Activated naive CD4-positive, alpha-beta T cell treated with anti-CD3 and anti-CD28 coated beads for 36 hours (primary cell): ENCODE results near the gene MLIP. TPM values are rescaled to one million over a fixed set of nuclear protein-coding genes. Genes with fewer than 3 reads are reported as not detected.
"Not testable (repeated sequence)": the region's sequence is repeated elsewhere in the genome, so short reads cannot be mapped to it uniquely, and the experiment has no call there.

Experiments used
- CTCF ChIA-PET: fragments of 350-600 bp; sonication (Branson Sonifier 250); formaldehyde crosslinking; loops from one replicate; lab custom pipeline; 2021; ENCODE audit warnings: antibody characterized with exemption; lab: Charles Lee
- DNase-seq: peaks from one replicate; pipeline ENCODE4 v3.0.0-alpha.2; 2020
- H3K27ac Mint-ChIP-seq: one replicate; pipeline ENCODE4 v1.8.0; 2021; ENCODE audit warnings: mild to moderate bottlenecking, mixed read lengths
- H3K27me3 Mint-ChIP-seq: one replicate; pipeline ENCODE4 v1.8.0; 2021; ENCODE audit warnings: low read depth, mixed read lengths
- H3K36me3 Mint-ChIP-seq: one replicate; pipeline ENCODE4 v1.8.0; 2021; ENCODE audit warnings: low read depth, mixed read lengths
- H3K4me1 Mint-ChIP-seq: one replicate; pipeline ENCODE4 v1.8.0; 2021; ENCODE audit warnings: low read depth, mixed read lengths
- H3K4me3 Mint-ChIP-seq: one replicate; pipeline ENCODE4 v1.8.0; 2021; ENCODE audit warnings: mild to moderate bottlenecking, moderate library complexity, mixed read lengths
- H3K9me3 Mint-ChIP-seq: one replicate; pipeline ENCODE4 v1.8.0; 2021; ENCODE audit warnings: mixed read lengths
- intact Hi-C: fragments of 100-400 bp; cut with micrococcal nuclease; formaldehyde crosslinking; loops from one replicate; pipeline ENCODE4 v1.15.1; 2023
- total RNA-seq, 2 experiments: library from RNA; stranded (reverse); gene quantifications; one replicate each; pipeline ENCODE4 v1.2.3, GENCODE V29; 2021

MLIP gene
- total RNA-seq, result not detected

DNA sequence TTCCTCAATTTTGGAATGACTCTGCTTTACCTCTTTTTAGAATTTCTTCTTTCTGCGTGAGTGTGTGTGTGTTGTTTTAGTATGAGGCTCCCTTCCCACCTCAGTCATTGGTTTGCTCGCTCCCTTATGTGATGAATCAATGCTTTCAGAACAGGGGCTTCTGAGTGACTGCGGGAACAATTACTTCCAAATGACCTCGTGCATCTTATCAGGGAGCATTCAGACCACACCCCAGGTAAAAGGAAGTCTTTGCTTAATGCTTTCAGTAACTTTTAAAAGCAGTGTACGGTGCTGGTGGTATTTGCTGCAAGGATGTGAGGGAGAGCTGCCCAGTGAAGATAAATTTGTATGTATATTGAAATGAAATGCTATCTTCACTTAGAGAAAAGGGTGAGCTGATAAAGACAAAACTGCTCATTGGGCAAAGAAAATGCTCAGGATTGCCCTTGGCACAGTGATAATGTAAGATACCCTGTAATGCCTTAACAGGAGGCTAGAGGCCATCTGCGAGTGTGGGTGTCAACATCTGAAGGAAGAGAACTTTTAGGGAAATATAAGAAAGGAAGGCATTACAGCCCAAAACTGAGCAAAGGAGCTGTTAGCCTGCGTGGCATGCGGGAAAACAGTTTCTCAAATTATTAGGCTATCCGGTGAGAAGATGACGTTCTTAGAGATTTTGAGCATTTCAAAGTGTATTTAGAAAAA, at the start of gene MLIP:
Gene MLIP, plus strand, starts transcription at position 103 of the 705 bp plus-strand sequence. Its CDS starts 37 bp downstream, at position 140.
- Mint-ChIP-seq H3K9me3 (no peaks in the 10 kb centered on the region), H3K36me3 (no peaks in the 10 kb centered on the region), H3K4me1 (no peaks in the 10 kb centered on the region), H3K27ac (no peak within 1 kb of the TSS), H3K27me3 (no peaks in the 10 kb centered on the region), H3K4me3 (no peak within 1 kb of the TSS)
- no peak for DNase-seq
- intact Hi-C loops, result no loop called here
- CTCF ChIA-PET, result no interaction called here

DNA sequence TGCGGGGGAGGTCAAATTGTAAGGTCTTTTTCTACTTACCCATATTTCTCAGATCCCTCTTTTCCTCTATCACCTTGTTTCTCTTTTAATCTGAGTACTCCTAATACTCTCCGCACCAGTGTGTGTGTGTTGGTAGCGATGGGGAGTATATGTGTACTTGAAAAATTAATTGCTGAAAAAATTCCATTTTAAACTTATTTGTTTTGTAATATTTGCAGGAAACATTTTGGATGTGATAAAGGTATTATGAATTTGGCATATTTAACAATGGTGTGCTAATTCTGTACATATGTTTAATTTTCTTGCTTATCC, 48.1 kb upstream of the MLIP start:
- intact Hi-C loops, result no loop called here
- Mint-ChIP-seq H3K9me3 (no peaks in the 10 kb centered on the region), H3K4me3 (no peak overlapping the region), H3K27me3 (peaks cover 1% of the 10 kb centered on the region), H3K4me1 (no peaks in the 10 kb centered on the region), H3K36me3 (no peaks in the 10 kb centered on the region), H3K27ac (no peak overlapping the region)
- CTCF ChIA-PET, result no interaction called here
- DNase-seq, result no peak

- Mint-ChIP-seq H3K27me3 (peaks cover 3% of the 10 kb centered on the region), H3K36me3 (no peaks in the 10 kb centered on the region), H3K4me1 (no peaks in the 10 kb centered on the region), H3K4me3 (no peak overlapping the region), H3K27ac (no peak overlapping the region), H3K9me3 (no peaks in the 10 kb centered on the region)
- CTCF ChIA-PET, result no interaction called here
- intact Hi-C loops, result no loop called here
- no peak for DNase-seq
These were observed 42.5 kb upstream of the MLIP start for GRCh38 chr6:54068694-54069093.

- Mint-ChIP-seq H3K4me1 (no peaks in the 10 kb centered on the region), H3K27me3 (peaks cover 6% of the 10 kb centered on the region), H3K9me3 (no peaks in the 10 kb centered on the region)
These were observed 41.2 kb upstream of the MLIP start for GRCh38 chr6:54070025-54070424.

DNA sequence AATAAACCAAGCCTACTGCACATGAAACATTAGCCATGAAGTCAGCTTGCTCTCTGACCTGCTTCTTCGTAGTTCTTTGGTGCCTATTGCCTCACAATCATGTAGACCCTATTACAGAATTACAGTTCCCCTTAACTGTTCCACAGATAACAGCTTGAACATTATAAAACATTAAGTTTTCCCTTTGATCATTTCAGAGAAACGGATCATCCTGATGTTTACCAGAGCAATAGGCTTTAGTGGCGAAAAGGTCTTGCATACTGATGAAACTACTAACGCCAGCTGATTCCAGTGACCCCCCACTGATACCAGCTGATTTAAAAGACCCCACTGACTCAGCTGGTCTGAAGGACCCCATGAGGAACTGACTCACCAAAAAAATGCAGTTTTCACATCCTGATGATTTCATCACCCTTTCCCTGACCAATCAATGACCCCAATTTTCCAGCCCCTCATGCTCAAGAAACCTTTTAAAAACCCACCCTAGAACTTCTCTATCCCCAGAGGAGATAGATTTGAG, 39.4 kb upstream of the MLIP start:
- Mint-ChIP-seq H3K36me3 (no peaks in the 10 kb centered on the region), H3K27me3 (peaks cover 6% of the 10 kb centered on the region), H3K27ac (no peak overlapping the region), H3K4me1 (no peaks in the 10 kb centered on the region), H3K4me3 (no peak overlapping the region), H3K9me3 (no peaks in the 10 kb centered on the region)
- no peak for DNase-seq
- intact Hi-C loops, result no loop called here
- CTCF ChIA-PET, result interaction anchor here (0.7 kb wide), 1 partner anchor 12 kb away, joined by 3 read pairs; no protein-coding TSS in a partner anchor

More at GRCh38 chr6:54070025-54070424, 41.2 kb upstream of the MLIP start:
- no peaks in the 10 kb centered on the region for H3K36me3 Mint-ChIP-seq
- H3K27ac Mint-ChIP-seq, result no peak overlapping the region
- DNase-seq, result no peak
- intact Hi-C loops, result no loop called here
- no peak overlapping the region for H3K4me3 Mint-ChIP-seq
- CTCF ChIA-PET, result no interaction called here

GRCh38 chr6:54072635-54073313, 38.5 kb upstream of the MLIP start:
- Mint-ChIP-seq H3K4me1 (no peaks in the 10 kb centered on the region), H3K36me3 (no peaks in the 10 kb centered on the region), H3K4me3 (no peak overlapping the region), H3K27me3 (peaks cover 6% of the 10 kb centered on the region), H3K9me3 (no peaks in the 10 kb centered on the region), H3K27ac (no peak overlapping the region)
- intact Hi-C loops, result no loop called here
- CTCF ChIA-PET, result no interaction called here
- DNase-seq, result no peak

DNA sequence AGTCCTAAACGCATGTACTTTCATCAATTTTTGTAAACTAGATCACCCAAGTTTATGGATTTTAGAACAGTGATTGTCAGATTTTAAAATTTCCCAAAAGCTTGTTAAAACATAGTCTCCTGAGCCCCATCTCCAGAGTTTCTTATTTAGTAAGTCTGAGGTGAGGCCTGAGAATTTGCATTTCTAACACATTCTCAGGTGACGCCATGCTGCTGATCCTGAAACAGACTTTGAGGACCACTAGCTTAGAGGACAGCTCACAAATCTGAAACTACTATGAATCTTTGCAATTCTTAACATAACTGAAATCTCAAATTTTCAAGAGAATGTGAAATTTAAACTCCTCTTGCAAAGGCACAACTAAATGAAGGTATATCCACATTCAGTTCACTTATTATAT, 37.8 kb upstream of the MLIP start:
- no peak overlapping the region for H3K27ac Mint-ChIP-seq
- H3K4me1 Mint-ChIP-seq, result no peaks in the 10 kb centered on the region
- peaks cover 6% of the 10 kb centered on the region for H3K27me3 Mint-ChIP-seq
- no peaks in the 10 kb centered on the region for H3K9me3 Mint-ChIP-seq
- H3K4me3 Mint-ChIP-seq, result no peak overlapping the region
- H3K36me3 Mint-ChIP-seq, result no peaks in the 10 kb centered on the region
- intact Hi-C loops, result no loop called here
- DNase-seq, result no peak
- CTCF ChIA-PET, result no interaction called here

- Mint-ChIP-seq H3K9me3 (no peaks in the 10 kb centered on the region), H3K27me3 (peaks cover 6% of the 10 kb centered on the region), H3K4me3 (no peak overlapping the region), H3K4me1 (no peaks in the 10 kb centered on the region), H3K27ac (no peak overlapping the region), H3K36me3 (no peaks in the 10 kb centered on the region)
- intact Hi-C loops, result no loop called here
- CTCF ChIA-PET, result no interaction called here
- DNase-seq, result no peak
These were observed 37.1 kb upstream of the MLIP start for GRCh38 chr6:54074109-54074508.

DNA sequence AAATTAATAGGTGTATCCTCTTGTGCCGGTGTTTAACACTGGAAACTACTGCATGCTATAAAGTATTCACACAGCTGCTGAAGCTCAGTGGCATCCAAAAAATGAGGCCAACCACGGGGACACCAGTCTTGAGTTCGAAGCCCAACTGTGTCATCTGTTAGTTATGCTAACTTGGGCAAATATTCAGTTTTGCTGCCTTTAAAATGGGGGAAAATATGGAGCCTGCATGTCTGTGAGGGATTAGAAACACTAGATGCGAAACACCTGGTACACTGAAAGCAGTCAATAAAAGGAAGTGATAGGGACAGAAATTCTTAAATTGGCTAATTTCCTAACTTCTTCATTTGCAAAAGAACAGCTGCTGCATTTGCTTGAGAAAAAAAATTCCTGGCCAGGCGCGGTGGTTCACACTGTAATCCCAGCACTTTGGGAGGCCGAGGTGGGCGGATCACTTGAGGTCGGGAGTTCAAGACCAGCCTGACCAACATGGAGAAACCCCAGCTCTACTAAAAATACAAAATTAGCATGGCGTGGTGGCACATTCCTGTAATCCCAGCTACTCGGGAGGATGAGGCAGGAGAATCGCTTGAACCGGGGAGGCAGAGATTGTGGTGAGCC, 36.6 kb upstream of the MLIP start:
- no peaks in the 10 kb centered on the region for H3K4me1 Mint-ChIP-seq
- CTCF ChIA-PET, result no interaction called here
- H3K4me3 Mint-ChIP-seq, result no peak overlapping the region
- no peaks in the 10 kb centered on the region for H3K9me3 Mint-ChIP-seq
- no peak overlapping the region for H3K27ac Mint-ChIP-seq
- intact Hi-C loops, result no loop called here
- no peak for DNase-seq
- H3K27me3 Mint-ChIP-seq, result peaks cover 6% of the 10 kb centered on the region
- no peaks in the 10 kb centered on the region for H3K36me3 Mint-ChIP-seq

- Mint-ChIP-seq H3K9me3 (no peaks in the 10 kb centered on the region), H3K4me3 (no peak overlapping the region), H3K4me1 (no peaks in the 10 kb centered on the region), H3K27ac (no peak overlapping the region), H3K36me3 (no peaks in the 10 kb centered on the region), H3K27me3 (peaks cover 6% of the 10 kb centered on the region)
- CTCF ChIA-PET, result no interaction called here
- no peak for DNase-seq
- intact Hi-C loops, result no loop called here
These were observed 35.0 kb upstream of the MLIP start for GRCh38 chr6:54076159-54076789.

- H3K9me3 Mint-ChIP-seq, H3K27me3 Mint-ChIP-seq, H3K4me1 Mint-ChIP-seq, H3K36me3 Mint-ChIP-seq, DNase-seq, H3K4me3 Mint-ChIP-seq, CTCF ChIA-PET, intact Hi-C loops, H3K27ac Mint-ChIP-seq: not testable (repeated sequence)
These were observed 29.7 kb upstream of the MLIP start for GRCh38 chr6:54081499-54081898.

DNA sequence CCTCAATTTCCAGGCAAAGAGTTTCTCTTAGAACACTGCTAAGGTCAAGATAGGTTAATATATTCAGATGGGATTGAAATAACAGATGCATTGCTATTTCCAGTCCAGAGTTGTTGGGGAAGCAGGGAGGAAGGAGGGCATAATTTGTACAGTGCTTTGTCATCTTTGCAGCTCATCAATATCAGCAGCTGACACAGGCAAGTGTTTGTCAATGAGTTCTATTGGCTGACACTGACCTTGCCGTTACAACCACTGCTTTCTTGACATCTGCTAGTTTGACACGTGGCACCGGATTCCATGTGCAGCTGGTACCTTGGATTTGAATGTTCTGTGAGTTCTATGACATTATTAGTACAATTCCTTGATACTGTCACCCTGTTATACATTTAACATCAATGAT, 28.0 kb upstream of the MLIP start:
- H3K36me3 Mint-ChIP-seq, result no peaks in the 10 kb centered on the region
- no peak for DNase-seq
- CTCF ChIA-PET, result interaction anchor here (0.6 kb wide), 1 partner anchor 12 kb away, joined by 3 read pairs; no protein-coding TSS in a partner anchor
- intact Hi-C loops, result no loop called here
- no peak overlapping the region for H3K4me3 Mint-ChIP-seq
- H3K27me3 Mint-ChIP-seq, result peaks cover 3% of the 10 kb centered on the region
- no peaks in the 10 kb centered on the region for H3K9me3 Mint-ChIP-seq
- H3K27ac Mint-ChIP-seq, result no peak overlapping the region
- no peaks in the 10 kb centered on the region for H3K4me1 Mint-ChIP-seq
